Measurements from ENCODE around the gene FXYD1.
"Not testable (repeated sequence)": the region's sequence is repeated elsewhere in the genome, so short reads cannot be mapped to it uniquely, and the experiment has no call there.

The FXYD1 gene

DNA sequence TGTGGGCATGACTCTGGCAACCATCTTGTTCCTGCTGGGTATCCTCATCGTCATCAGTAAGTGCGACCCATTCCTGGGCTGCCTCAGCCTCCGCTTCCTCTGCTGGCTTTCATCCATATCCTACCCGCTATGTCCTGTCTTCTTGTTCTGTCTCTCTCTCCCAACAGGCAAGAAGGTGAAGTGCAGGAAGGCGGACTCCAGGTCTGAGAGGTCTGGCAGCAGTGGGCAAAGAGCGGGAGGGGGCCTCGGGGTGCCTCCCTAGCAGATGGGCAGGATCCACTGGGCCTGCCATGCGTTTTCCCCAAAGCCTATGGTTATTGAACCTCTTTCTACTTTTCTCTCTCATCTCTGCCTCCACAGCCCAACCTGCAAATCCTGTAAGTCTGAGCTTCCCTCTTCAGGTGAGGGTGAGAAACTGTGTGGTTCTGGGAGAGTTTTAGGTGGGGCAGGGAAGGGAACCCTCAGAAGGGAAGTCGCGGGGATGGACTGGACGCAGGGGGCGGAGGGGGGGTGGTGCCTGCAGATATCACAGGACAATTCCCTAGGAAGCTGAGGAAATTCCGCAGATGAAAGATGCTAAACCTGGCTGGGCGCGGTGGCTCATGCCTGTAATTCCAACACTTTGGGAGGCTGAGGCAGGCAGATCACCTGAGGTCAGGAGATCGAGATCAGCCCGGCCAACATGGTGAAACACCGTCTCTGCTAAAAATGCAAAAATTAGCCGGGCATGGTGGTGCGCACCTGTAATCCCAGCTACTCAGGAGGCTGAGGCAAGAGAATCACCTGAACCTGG is 12.8 kb downstream of the FXYD1 start:
- H3K4me1 ChIP-seq (ENCODE audit: control insufficient read depth, insufficient read depth, low read length) = peaks cover 19% of the 10 kb centered on the region
- H3K9me3 ChIP-seq (ENCODE audit: control insufficient read depth, low read length) = no peaks in the 10 kb centered on the region
- no peak overlapping the region for H3K4me3 ChIP-seq (ENCODE audit: low read length)
- no peak for DNase-seq (ENCODE audit: low read depth)
- no peaks in the 10 kb centered on the region for H3K36me3 ChIP-seq (ENCODE audit: control insufficient read depth, insufficient read depth, low read length, severe bottlenecking)
- H3K9ac ChIP-seq (ENCODE audit: low read length) = no peak overlapping the region
- H3K27me3 ChIP-seq (replicated peaks; ENCODE audit: control insufficient read depth, insufficient read depth, low read length) = no peaks in the 10 kb centered on the region

DNA sequence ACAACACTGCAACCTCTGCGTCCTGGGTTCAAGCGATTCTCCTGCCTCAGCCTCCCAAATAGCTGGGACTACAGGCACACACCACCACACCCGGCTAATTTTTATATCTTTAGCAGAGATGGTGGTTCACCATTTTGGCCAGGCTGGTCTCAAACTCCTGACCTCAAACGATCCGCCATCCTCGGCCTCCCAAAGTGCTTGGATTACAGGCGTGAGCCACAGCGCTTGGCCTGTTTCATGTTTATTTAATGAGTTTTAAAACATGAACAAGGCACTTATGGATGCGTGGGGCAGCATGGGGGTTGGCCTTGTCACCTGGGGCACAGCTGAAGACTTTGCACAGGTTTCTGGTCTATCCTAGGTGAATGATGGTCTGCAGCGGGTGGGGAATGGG is 14.5 kb downstream of the FXYD1 start:
- not testable (repeated sequence) for H3K9me3 ChIP-seq (ENCODE audit: control insufficient read depth, low read length); H3K36me3 ChIP-seq (ENCODE audit: control insufficient read depth, insufficient read depth, low read length, severe bottlenecking); H3K27me3 ChIP-seq (replicated peaks; ENCODE audit: control insufficient read depth, insufficient read depth, low read length); H3K4me3 ChIP-seq (ENCODE audit: low read length); DNase-seq (ENCODE audit: low read depth); H3K9ac ChIP-seq (ENCODE audit: low read length)
- peaks cover 15% of the 10 kb centered on the region for H3K4me1 ChIP-seq (ENCODE audit: control insufficient read depth, insufficient read depth, low read length)

DNA sequence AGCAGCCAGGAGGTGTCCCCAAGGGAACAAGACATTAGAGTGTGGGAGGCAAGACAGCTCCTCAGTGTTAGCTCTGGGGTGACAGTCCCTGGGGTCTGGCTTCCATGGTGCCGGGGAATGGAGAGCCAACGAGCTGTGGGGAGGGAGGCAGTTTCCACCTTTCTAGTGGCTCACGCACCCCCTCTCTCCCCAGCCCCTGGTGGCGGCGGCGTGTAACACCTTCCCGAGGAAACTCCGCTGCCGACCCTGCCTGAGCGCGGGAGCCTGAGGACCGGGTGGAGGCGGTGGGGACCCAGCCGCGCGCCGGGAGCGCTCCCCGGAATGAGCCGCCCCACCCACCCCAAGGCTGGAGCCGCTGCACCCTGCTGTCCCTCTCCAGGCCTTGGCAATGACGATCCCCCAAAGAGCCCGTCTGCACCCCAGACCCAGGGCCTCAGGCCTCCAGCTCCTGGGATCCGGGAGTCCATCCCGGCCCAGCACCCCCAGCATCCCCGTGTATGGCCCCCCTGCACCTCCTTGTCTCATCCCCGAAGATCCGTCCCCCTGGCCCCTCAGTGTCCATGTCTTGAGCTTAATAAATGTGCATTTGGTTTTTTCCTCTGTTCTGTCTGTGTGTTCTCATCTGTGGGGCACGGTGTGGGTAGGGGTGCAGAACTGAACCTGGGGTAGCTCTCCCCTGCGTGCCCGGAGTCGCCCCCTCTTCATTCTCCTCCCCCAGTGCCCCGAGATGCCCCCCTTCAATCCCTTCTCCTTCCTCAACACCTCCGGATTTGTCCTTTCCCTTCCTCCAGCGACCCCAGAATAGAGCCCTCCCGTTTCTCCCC is 15.3 kb downstream of the FXYD1 start:
- Histone ChIP-seq H3K4me3 (ENCODE audit: low read length) (peak overlapping the region; percentile 92), H3K9ac (ENCODE audit: low read length) (peak overlapping the region; percentile 90), H3K9me3 (ENCODE audit: control insufficient read depth, low read length) (no peaks in the 10 kb centered on the region), H3K4me1 (ENCODE audit: control insufficient read depth, insufficient read depth, low read length) (peaks cover 15% of the 10 kb centered on the region), H3K27me3 (replicated peaks; ENCODE audit: control insufficient read depth, insufficient read depth, low read length) (no peaks in the 10 kb centered on the region), H3K36me3 (ENCODE audit: control insufficient read depth, insufficient read depth, low read length, severe bottlenecking) (peaks cover 13% of the 10 kb centered on the region)
- DNase-seq (ENCODE audit: low read depth) = peak; percentile 49

DNA sequence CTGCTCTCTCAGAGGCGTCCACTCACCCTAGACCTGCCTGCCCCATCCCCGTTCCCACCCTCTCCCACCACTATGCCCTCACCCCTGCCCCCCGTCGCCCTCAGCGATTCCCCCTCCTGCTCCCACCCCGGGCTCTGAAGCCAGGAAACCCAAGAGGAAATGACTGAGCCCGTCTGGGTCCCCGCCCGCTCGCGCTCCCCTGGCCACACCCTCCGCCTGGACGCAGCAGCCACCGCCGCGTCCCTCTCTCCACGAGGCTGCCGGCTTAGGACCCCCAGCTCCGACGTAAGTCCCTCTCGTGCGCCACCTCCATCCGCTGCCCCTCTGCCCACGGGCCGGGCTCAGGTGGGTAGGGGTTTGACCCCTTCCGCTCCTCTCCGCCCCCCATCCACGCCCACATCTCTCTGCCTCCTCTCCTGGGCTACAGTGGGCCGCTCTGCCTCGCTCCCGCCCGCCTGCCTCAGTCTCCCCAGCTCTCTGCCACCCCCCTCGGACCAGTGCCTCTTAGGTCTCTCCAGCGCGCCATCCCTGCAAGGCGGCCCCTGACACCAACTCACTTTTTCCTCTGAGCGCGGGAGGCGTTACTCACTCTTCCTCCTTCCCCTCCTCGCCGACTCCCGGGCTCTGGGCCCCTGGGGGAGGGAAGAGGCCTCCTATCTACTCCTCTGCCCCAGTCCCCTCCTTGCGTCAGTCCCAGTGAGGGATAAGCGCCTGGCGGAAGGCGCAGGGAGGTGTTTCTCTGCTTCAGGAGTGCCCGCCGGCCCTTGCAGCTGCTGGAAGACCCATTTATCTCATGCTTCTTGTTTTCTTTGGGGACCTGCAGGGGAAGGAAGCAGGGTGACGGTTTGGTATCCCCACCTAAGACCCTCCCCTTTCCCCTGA is 16.1 kb downstream of the FXYD1 start, which contains the start of gene FXYD5:
Gene FXYD5, plus strand, starts transcription at position 211 of the 882 bp plus-strand sequence. CDS start 816 bp downstream, outside the sequence.
- H3K4me1 ChIP-seq (ENCODE audit: control insufficient read depth, insufficient read depth, low read length) = peaks cover 15% of the 10 kb centered on the region
- H3K9ac ChIP-seq (ENCODE audit: low read length) = peak within 1 kb of the TSS; percentile 90
- H3K27me3 ChIP-seq (replicated peaks; ENCODE audit: control insufficient read depth, insufficient read depth, low read length) = no peaks in the 10 kb centered on the region
- DNase-seq (ENCODE audit: low read depth) = peak; percentile 89
- no peaks in the 10 kb centered on the region for H3K9me3 ChIP-seq (ENCODE audit: control insufficient read depth, low read length)
- H3K4me3 ChIP-seq (ENCODE audit: low read length) = peak within 1 kb of the TSS; percentile 92
- H3K36me3 ChIP-seq (ENCODE audit: control insufficient read depth, insufficient read depth, low read length, severe bottlenecking) = peaks cover 21% of the 10 kb centered on the region

DNA sequence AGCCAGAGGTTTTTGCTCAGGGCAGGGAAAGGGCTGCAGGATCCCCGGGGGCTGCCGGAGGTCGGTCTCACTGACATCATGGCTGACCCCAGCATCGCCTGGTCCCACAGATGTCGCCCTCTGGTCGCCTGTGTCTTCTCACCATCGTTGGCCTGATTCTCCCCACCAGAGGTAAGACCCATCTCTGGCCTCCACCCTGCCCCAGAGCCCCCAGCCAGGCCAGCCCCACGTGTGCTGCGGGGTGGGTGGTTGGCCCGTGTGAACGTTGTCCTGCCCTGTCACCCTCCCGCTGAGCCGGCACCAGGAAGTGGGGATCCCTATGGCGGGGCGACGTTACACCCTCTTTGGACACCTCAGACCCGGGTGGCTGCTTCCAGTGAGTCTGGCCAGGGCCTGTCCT is 16.8 kb downstream of the FXYD1 start:
- Histone ChIP-seq H3K4me3 (ENCODE audit: low read length) (peak overlapping the region; percentile 92), H3K9ac (ENCODE audit: low read length) (peak overlapping the region; percentile 90), H3K36me3 (ENCODE audit: control insufficient read depth, insufficient read depth, low read length, severe bottlenecking) (peaks cover 24% of the 10 kb centered on the region), H3K4me1 (ENCODE audit: control insufficient read depth, insufficient read depth, low read length) (peaks cover 15% of the 10 kb centered on the region), H3K27me3 (replicated peaks; ENCODE audit: control insufficient read depth, insufficient read depth, low read length) (no peaks in the 10 kb centered on the region), H3K9me3 (ENCODE audit: control insufficient read depth, low read length) (no peaks in the 10 kb centered on the region)
- DNase-seq (ENCODE audit: low read depth) = no peak

DNA sequence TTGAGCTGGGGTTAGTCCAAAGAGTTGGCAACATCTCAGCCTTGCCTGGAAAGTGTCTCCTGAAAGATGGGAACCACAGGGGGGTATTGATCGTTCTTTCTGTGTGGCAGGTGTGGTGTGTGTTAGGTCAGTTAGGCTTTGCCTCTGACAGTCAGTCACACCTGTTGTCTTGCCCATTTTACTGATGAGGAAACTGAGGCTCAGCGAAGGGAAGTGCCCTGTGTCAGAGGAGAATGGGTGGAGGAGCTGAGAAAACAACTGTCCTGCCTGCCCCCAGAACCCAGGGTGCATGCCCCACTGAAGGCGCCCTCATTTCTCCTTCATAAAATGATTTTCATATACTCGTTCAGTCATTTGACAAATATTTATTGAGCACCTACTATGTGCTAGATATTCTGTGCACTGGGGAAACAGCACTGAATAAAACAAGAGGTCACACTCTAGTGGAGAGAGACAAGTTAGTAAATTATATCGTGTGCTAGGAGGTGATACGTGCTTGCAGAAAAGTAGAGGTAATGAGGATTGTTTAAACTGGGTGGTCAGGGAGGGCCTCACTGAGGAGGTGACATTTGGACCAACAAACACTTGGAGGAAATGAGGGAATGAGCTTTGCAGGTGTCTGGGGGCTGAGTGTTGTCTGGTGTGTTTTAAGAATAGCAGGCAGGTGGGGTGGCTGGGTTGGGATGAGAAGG is 17.5 kb downstream of the FXYD1 start:
- Histone ChIP-seq H3K36me3 (ENCODE audit: control insufficient read depth, insufficient read depth, low read length, severe bottlenecking) (peaks cover 30% of the 10 kb centered on the region), H3K4me1 (ENCODE audit: control insufficient read depth, insufficient read depth, low read length) (peaks cover 15% of the 10 kb centered on the region), H3K9ac (ENCODE audit: low read length) (peak overlapping the region; percentile 90), H3K27me3 (replicated peaks; ENCODE audit: control insufficient read depth, insufficient read depth, low read length) (no peaks in the 10 kb centered on the region), H3K4me3 (ENCODE audit: low read length) (peak overlapping the region; percentile 92), H3K9me3 (ENCODE audit: control insufficient read depth, low read length) (no peaks in the 10 kb centered on the region)
- DNase-seq (ENCODE audit: low read depth) = no peak

DNA sequence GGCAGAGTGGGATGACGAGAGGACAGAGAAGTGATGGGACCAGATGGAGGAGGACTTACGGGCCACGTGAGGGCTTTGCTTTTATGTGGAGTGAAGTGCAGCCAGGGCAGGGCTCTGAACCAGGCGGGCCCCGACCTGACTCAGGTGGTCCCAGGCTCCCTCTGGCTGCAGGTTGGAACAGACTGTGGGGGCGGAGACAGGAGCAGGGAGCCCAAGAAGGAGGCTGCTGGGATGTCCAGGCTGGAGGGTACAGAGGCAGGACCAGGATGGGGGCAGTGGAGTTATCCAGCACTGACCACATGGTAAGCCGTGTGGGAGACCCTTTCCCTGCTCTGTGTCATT is 18.0 kb downstream of the FXYD1 start:
- Histone ChIP-seq H3K36me3 (ENCODE audit: control insufficient read depth, insufficient read depth, low read length, severe bottlenecking) (peaks cover 35% of the 10 kb centered on the region), H3K4me3 (ENCODE audit: low read length) (no peak overlapping the region), H3K9me3 (ENCODE audit: control insufficient read depth, low read length) (no peaks in the 10 kb centered on the region), H3K27me3 (replicated peaks; ENCODE audit: control insufficient read depth, insufficient read depth, low read length) (no peaks in the 10 kb centered on the region), H3K4me1 (ENCODE audit: control insufficient read depth, insufficient read depth, low read length) (peaks cover 15% of the 10 kb centered on the region), H3K9ac (ENCODE audit: low read length) (no peak overlapping the region)
- DNase-seq (ENCODE audit: low read depth) = no peak

DNA sequence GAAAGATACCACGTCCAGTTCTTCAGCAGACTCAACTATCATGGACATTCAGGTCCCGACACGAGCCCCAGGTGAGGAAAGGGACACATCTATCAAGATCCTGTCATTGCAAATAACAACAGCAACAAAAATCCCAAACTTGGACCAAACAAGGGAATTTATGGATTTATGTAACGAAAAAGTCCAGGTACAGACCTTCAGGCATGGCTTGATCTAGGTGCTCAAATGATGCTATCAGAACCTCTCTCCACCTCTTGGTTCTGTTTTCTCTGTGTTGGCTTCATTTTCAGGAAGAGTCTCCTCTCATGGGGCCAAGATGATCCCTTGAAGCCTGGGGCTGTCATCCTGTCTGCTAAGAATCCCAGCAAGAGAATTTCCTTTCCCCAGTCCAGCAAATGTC is 18.8 kb downstream of the FXYD1 start:
- no peak overlapping the region for H3K9ac ChIP-seq (ENCODE audit: low read length)
- no peaks in the 10 kb centered on the region for H3K27me3 ChIP-seq (replicated peaks; ENCODE audit: control insufficient read depth, insufficient read depth, low read length)
- peaks cover 43% of the 10 kb centered on the region for H3K36me3 ChIP-seq (ENCODE audit: control insufficient read depth, insufficient read depth, low read length, severe bottlenecking)
- no peak for DNase-seq (ENCODE audit: low read depth)
- H3K4me3 ChIP-seq (ENCODE audit: low read length) = no peak overlapping the region
- H3K9me3 ChIP-seq (ENCODE audit: control insufficient read depth, low read length) = peaks cover 3% of the 10 kb centered on the region
- H3K4me1 ChIP-seq (ENCODE audit: control insufficient read depth, insufficient read depth, low read length) = peaks cover 15% of the 10 kb centered on the region

DNA sequence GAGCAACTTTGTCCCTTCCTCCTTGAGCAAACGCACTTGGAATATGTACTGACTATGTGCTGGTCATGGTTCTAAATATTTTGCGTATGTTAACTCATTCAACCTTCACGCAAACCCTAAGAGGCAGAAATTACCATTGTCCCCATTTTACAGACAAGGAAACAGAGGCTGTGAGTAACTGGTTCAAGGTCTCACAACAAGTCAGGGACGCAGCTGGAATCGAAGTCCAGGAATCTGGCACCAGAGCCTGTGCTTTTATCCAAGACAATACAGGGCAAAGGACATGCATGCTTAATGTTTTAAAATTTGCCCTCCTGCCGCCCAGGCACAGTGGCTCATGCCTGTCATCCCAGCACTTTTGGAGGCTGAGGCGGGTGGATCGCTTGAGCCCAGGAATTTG is 21.0 kb downstream of the FXYD1 start:
- Histone ChIP-seq H3K27me3 (replicated peaks; ENCODE audit: control insufficient read depth, insufficient read depth, low read length) (no peaks in the 10 kb centered on the region), H3K9ac (ENCODE audit: low read length) (no peak overlapping the region), H3K4me3 (ENCODE audit: low read length) (no peak overlapping the region), H3K9me3 (ENCODE audit: control insufficient read depth, low read length) (peaks cover 13% of the 10 kb centered on the region), H3K4me1 (ENCODE audit: control insufficient read depth, insufficient read depth, low read length) (peaks cover 11% of the 10 kb centered on the region), H3K36me3 (ENCODE audit: control insufficient read depth, insufficient read depth, low read length, severe bottlenecking) (peaks cover 60% of the 10 kb centered on the region)
- DNase-seq (ENCODE audit: low read depth) = no peak

DNA sequence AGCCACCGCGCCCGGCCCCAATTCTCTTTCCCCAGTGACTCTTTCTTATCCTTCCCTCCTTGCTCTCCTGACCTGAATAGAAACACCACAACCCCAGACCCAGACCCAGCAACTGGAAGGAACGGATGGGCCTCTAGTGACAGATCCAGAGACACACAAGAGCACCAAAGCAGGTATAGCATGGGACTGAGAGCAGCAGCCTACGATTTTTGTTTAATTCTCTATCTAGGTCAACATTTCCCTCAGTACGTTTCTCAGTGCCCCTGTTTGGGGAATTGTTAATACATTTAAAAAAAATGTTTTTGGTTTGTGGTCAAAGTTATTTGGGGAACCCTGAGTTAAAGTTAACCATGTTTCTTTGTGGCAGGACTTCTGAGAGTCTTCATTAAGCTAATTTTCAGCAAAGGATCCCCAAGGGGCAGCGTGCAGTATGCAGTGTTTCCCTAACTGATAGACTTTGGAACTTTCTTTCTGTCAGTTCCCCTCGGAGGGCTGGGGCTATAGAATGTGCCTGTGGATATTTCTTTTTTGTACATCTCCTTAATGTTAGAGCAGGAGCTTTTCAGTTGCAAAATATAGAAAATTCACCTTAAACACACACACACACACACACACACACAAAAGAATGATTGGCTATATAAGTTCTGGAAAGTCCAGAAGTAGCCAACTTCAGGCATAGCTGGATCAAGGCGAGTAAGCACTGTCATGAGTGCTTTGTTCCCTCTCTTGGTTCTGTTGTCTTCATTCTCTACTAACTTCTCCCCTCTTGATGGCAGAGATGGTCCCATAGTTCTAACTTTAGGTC is 22.2 kb downstream of the FXYD1 start:
- DNase-seq (ENCODE audit: low read depth) = no peak
- Histone ChIP-seq H3K4me3 (ENCODE audit: low read length) (no peak overlapping the region), H3K36me3 (ENCODE audit: control insufficient read depth, insufficient read depth, low read length, severe bottlenecking) (peaks cover 71% of the 10 kb centered on the region), H3K9me3 (ENCODE audit: control insufficient read depth, low read length) (peaks cover 17% of the 10 kb centered on the region), H3K4me1 (ENCODE audit: control insufficient read depth, insufficient read depth, low read length) (no peaks in the 10 kb centered on the region), H3K27me3 (replicated peaks; ENCODE audit: control insufficient read depth, insufficient read depth, low read length) (no peaks in the 10 kb centered on the region), H3K9ac (ENCODE audit: low read length) (no peak overlapping the region)
